Pancreas (tissue), 10 donors: ENCODE data around the gene CCDC182. TPM values are rescaled to one million over a fixed set of nuclear protein-coding genes. Genes with fewer than 3 reads are reported as not detected.

Source experiments
- ATAC-seq, 4 donors: fragments of 200-7000 bp; cut with Tn5 transposase; one replicate each; pipeline versions ENCODE4 v1.8.0 to v1.9.1; 2020; ENCODE audit warnings: mild to moderate bottlenecking in 4 of 4, moderate library complexity in 4 of 4
- DNase-seq, 6 donors: peaks; one replicate each; pipeline ENCODE4 v3.0.0-alpha.2; 2020
- FAIRE-seq: peaks from 2 replicates; lab custom pipeline; 2012; peaks lifted over from hg19 to GRCh38; lab: Jason Lieb, UNC
- H3K27ac ChIP-seq, 4 donors: fragments of 200-600 bp; sonication (generic); 1 replicate in 3 of 4; 2 replicates in 1 of 4; pipeline versions ENCODE4 v1.5.0 to v1.8.0; 2020
- H3K27me3 ChIP-seq, 4 donors: fragments of 200-600 bp; one replicate each; pipeline ENCODE4 v1.8.0; 2021
- H3K36me3 ChIP-seq, 3 donors: fragments of 200-600 bp; sonication (generic) in 1 of 3; one replicate each; pipeline versions ENCODE4 v1.5.0 to v1.8.0; 2020 to 2021
- H3K4me1 ChIP-seq, 3 donors: fragments of 200-600 bp; one replicate each; pipeline ENCODE4 v1.8.0; 2021
- H3K4me3 ChIP-seq, 4 donors: fragments of 200-600 bp; sonication (generic) in 2 of 4; one replicate each; pipeline versions ENCODE4 v1.5.0 to v1.8.0; 2020 to 2021
- H3K9me3 ChIP-seq, 4 donors: fragments of 200-600 bp; one replicate each; pipeline ENCODE4 v1.8.0; 2021
- CTCF ChIP-seq, 4 donors: fragments of 200-600 bp; sonication (generic) in 3 of 4; IDR thresholded peaks; one replicate each; pipeline versions ENCODE4 v1.5.0 to v1.8.0; 2021; ENCODE audit warnings: antibody characterized with exemption in 4 of 4
- WGBS, 2 donors: extraction: QIAGEN DNeasy Blood & Tissue Kit; methylation state at CpG; one replicate each; pipeline ENCODE4 v1.1.7; 2013; 5-methylcytosine and 5-hydroxymethylcytosine counted together
- intact Hi-C, 3 donors: fragments of 100-400 bp; cut with DNase I; formaldehyde crosslinking; loops; one replicate each; pipeline versions ENCODE4 v1.11.1 to v1.14.2; 2022
- polyA plus RNA-seq, 2 donors: library from polyadenylated mRNA; stranded (reverse); fragments of 200-250 nt; gene quantifications; one replicate each; pipeline ENCODE4 v1.2.3, GENCODE V29; 2013
- total RNA-seq, 6 donors: library from RNA; stranded (reverse); fragmentation: NEBNext Ultra II Directional in 4 of 6; extraction: Animal tissue kit (Norgen Biotek cat#: 25700) in 4 of 6; gene quantifications; one replicate each; pipeline versions ENCODE4 v1.2.1 to v1.2.4, GENCODE V29; 2021 to 2023
- donor health status: healthy with polysubstance abuse.
- donor health status: DM: no; HTN: no; CAD: no; lungs with moderate emphysema.
- donor health status: DM: no; HTN: no; CAD: no.
- donor health status: control.
- donor health status: control.
- donor health status: Bipolar disorder and iron deficiency.
- donor health status: DM: yes; HTN: yes; CAD: no.
- donor health status: DM: no; HTN: no; CAD: no.
- donor health status: DM: no; HTN: no; CAD: no.
- donor health status: DM: yes; HTN: yes; CAD: no.

The CCDC182 gene
- total and polyA plus RNA-seq, 8 donors = not detected

GRCh38 chr17:57706761-57707160, 38.3 kb downstream of the CCDC182 start:
- no peak for ATAC-seq
- WGBS, 2 donors = 32 to 33% methylated on average over 9 of the region's 9 CpGs
- no peak for DNase-seq
- intact Hi-C loops = no loop called here
- FAIRE-seq = no peak
- Histone ChIP-seq H3K27me3 (no peaks in the 10 kb centered on the region), H3K4me1 (no peaks in the 10 kb centered on the region), H3K36me3 (no peaks in the 10 kb centered on the region), H3K4me3 (no peak overlapping the region), H3K9me3 (no peaks in the 10 kb centered on the region), H3K27ac (no peak overlapping the region)
- TF ChIP-seq CTCF (IDR thresholded peaks at IDR 0.05) = no peak

GRCh38 chr17:57705921-57706695, 39.0 kb downstream of the CCDC182 start:
- Histone ChIP-seq H3K4me3 (no peak overlapping the region), H3K27me3 (no peaks in the 10 kb centered on the region), H3K27ac (no peak overlapping the region), H3K9me3 (no peaks in the 10 kb centered on the region), H3K4me1 (no peaks in the 10 kb centered on the region), H3K36me3 (no peaks in the 10 kb centered on the region)
- no peak for FAIRE-seq
- 38 to 44% methylated on average over 12 of the region's 12 CpGs for WGBS, 2 donors
- ATAC-seq = no peak
- intact Hi-C loops = no loop called here
- no peak for DNase-seq
- no peak for TF ChIP-seq CTCF (IDR thresholded peaks at IDR 0.05)

- no peaks in the 10 kb centered on the region for H3K36me3 ChIP-seq
- intact Hi-C loops = no loop called here
- DNase-seq = no peak
- H3K9me3 ChIP-seq = no peaks in the 10 kb centered on the region
- H3K27ac ChIP-seq = no peak overlapping the region
- H3K27me3 ChIP-seq = no peaks in the 10 kb centered on the region
- no peaks in the 10 kb centered on the region for H3K4me1 ChIP-seq
- no peak for ATAC-seq
- FAIRE-seq = no peak
- no peak for TF ChIP-seq CTCF (IDR thresholded peaks at IDR 0.05)
- H3K4me3 ChIP-seq = no peak overlapping the region
- WGBS, 2 donors = 97 to 100% methylated on average over 1 of the region's 1 CpG
Measured at GRCh38 chr17:57704448-57704847, 40.7 kb downstream of the CCDC182 start.

GRCh38 chr17:57703273-57703672, 41.8 kb downstream of the CCDC182 start:
- Histone ChIP-seq H3K4me3 (no peak overlapping the region), H3K9me3 (no peaks in the 10 kb centered on the region), H3K27ac (no peak overlapping the region), H3K4me1 (no peaks in the 10 kb centered on the region), H3K27me3 (no peaks in the 10 kb centered on the region), H3K36me3 (no peaks in the 10 kb centered on the region)
- TF ChIP-seq CTCF (IDR thresholded peaks at IDR 0.05) = no peak
- FAIRE-seq (no peak), DNase-seq (no peak), ATAC-seq (no peak)
- WGBS, 2 donors = 95 to 97% methylated on average over 1 of the region's 1 CpG
- intact Hi-C loops = no loop called here

GRCh38 chr17:57701124-57701523, 44.0 kb downstream of the CCDC182 start:
- H3K9me3 ChIP-seq = no peaks in the 10 kb centered on the region
- H3K27ac ChIP-seq = no peak overlapping the region
- TF ChIP-seq CTCF (IDR thresholded peaks at IDR 0.05) = no peak
- WGBS, 2 donors = 88 to 89% methylated on average over 5 of the region's 5 CpGs
- intact Hi-C loops = no loop called here
- H3K27me3 ChIP-seq = no peaks in the 10 kb centered on the region
- DNase-seq (no peak), FAIRE-seq (no peak), ATAC-seq (no peak)
- no peaks in the 10 kb centered on the region for H3K36me3 ChIP-seq
- H3K4me1 ChIP-seq = no peaks in the 10 kb centered on the region
- no peak overlapping the region for H3K4me3 ChIP-seq
